Smooth muscle cell (in vitro differentiated cells): Measurements from ENCODE around the gene FEZ2. TPM values are rescaled to one million over a fixed set of nuclear protein-coding genes. Genes with fewer than 3 reads are reported as not detected.

Experiments used
- DNase-seq: peaks from one replicate; lab custom pipeline; 2025; ENCODE audit not compliant: unreplicated experiment; lab: John Stamatoyannopoulos, UW
- H2AFZ ChIP-seq: fragments of 200-600 bp; sonication (generic); 2 replicates; pipeline ENCODE4 v1.6.0; 2016; ENCODE audit warnings: antibody characterized with exemption, low read depth, mild to moderate bottlenecking
- H3F3A ChIP-seq: fragments of 200-600 bp; sonication (generic); 2 replicates; pipeline ENCODE4 v1.6.0; 2017; ENCODE audit warnings: antibody characterized with exemption, low read depth
- H3K27ac ChIP-seq: fragments of 200-600 bp; sonication (generic); 2 replicates; pipeline ENCODE4 v1.5.1; 2016; ENCODE audit warnings: low read depth, mild to moderate bottlenecking
- H3K27me3 ChIP-seq: fragments of 200-600 bp; sonication (generic); 2 replicates; pipeline ENCODE4 v1.6.1; 2016; ENCODE audit warnings: low read depth, mild to moderate bottlenecking
- H3K36me3 ChIP-seq: fragments of 200-600 bp; sonication (generic); 2 replicates; pipeline ENCODE4 v1.5.1; 2016; ENCODE audit warnings: low read depth
- H3K4me1 ChIP-seq: fragments of 200-600 bp; sonication (generic); 2 replicates; pipeline ENCODE4 v1.5.1; 2016; ENCODE audit warnings: low read depth
- H3K4me2 ChIP-seq: fragments of 200-600 bp; sonication (generic); 2 replicates; pipeline ENCODE4 v1.6.0; 2016; ENCODE audit warnings: mild to moderate bottlenecking
- H3K4me3 ChIP-seq: fragments of 200-600 bp; sonication (generic); 2 replicates; pipeline ENCODE4 v1.5.1; 2016; ENCODE audit warnings: mild to moderate bottlenecking
- H3K79me2 ChIP-seq: fragments of 200-600 bp; sonication (generic); 2 replicates; pipeline ENCODE4 v1.6.0; 2016; ENCODE audit warnings: low read depth, mild to moderate bottlenecking
- H3K9ac ChIP-seq: fragments of 200-600 bp; sonication (generic); 2 replicates; pipeline ENCODE4 v1.6.0; 2016; ENCODE audit warnings: low read depth
- H3K9me3 ChIP-seq: fragments of 200-600 bp; sonication (generic); replicated peaks from 2 replicates; pipeline ENCODE4 v1.5.1; 2016; ENCODE audit warnings: low read depth
- H4K20me1 ChIP-seq: fragments of 200-600 bp; sonication (generic); 2 replicates; pipeline ENCODE4 v1.6.0; 2016; ENCODE audit warnings: low read depth
- CTCF ChIP-seq: fragments of 200-600 bp; sonication (generic); IDR thresholded peaks from 2 replicates; pipeline ENCODE4 v1.5.1; 2017; ENCODE audit warnings: borderline replicate concordance, mild to moderate bottlenecking, antibody characterized with exemption; ENCODE audit not compliant: insufficient read depth, poor library complexity, severe bottlenecking
- WGBS: methylation state at CpG from one replicate; pipeline ENCODE4 v1.1.7; 2016; ENCODE audit warnings: low lambda C conversion rate; 5-methylcytosine and 5-hydroxymethylcytosine counted together
- polyA plus RNA-seq: library from polyadenylated mRNA; unstranded; fragments of >200 nt; fragmentation: Nextera tagmentation; extraction: Ambion mirVana; gene quantifications from 2 replicates; pipeline ENCODE4 v1.2.1, GENCODE V29; 2016
- total RNA-seq: library from RNA; depleted of rRNA; stranded (reverse); fragments of >200 nt; gene quantifications from 2 replicates; pipeline ENCODE4 v1.2.3, GENCODE V29; 2014

Gene FEZ2
- total and polyA plus RNA-seq, 2 experiments from 2014 or later, result 17.7 to 69.0 TPM

- no peak overlapping the region for H3K4me3 ChIP-seq
- no peaks in the 10 kb centered on the region for H3K27me3 ChIP-seq
- H3K4me1 ChIP-seq, result no peaks in the 10 kb centered on the region
- H3K27ac ChIP-seq, result no peak overlapping the region
- no peak for TF ChIP-seq CTCF
- WGBS, result 97% methylated on average over 11 of the region's 11 CpGs
- H3K9ac ChIP-seq, result no peak overlapping the region
- H3K36me3 ChIP-seq, result no peaks in the 10 kb centered on the region
- H3K9me3 ChIP-seq, result no peaks in the 10 kb centered on the region
- H3K79me2 ChIP-seq, result no peaks in the 10 kb centered on the region
- no peak overlapping the region for H3K4me2 ChIP-seq
- no peak for DNase-seq
- no peak overlapping the region for H2AFZ ChIP-seq
- H4K20me1 ChIP-seq, result no peaks in the 10 kb centered on the region
- H3F3A ChIP-seq, result peaks cover 4% of the 10 kb centered on the region
Observed at GRCh38 chr2:36540986-36541754, 56.8 kb downstream of the FEZ2 start.

- no peak for DNase-seq
- H3K9ac ChIP-seq, result no peak overlapping the region
Observed at GRCh38 chr2:36539631-36540030, 58.3 kb downstream of the FEZ2 start.

DNA sequence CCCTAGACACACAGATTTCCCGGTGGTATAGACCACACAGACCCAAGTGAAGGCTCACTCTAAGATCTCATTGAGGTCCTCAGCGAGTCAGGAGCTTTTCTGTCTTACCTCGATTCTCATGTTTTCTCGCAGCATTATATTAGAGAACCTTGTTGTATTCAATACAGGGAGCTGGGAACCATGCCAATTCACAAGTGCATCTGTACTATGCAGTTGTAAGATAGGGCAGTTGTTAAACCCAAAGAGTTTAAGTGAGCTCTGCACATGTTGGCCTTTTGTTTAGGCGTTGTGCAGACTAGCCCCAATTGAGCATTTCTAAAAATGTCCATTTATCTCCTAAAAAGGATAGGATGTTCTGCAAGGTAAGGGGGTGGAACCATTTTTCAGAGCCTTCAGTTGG, 59.6 kb downstream of the FEZ2 start:
- no peaks in the 10 kb centered on the region for H3K36me3 ChIP-seq

More at GRCh38 chr2:36539631-36540030, 58.3 kb downstream of the FEZ2 start:
- H3K4me3 ChIP-seq, result no peak overlapping the region
- H3K4me1 ChIP-seq, result no peaks in the 10 kb centered on the region
- no peak overlapping the region for H3K4me2 ChIP-seq
- 95% methylated on average over 7 of the region's 7 CpGs for WGBS
- no peaks in the 10 kb centered on the region for H4K20me1 ChIP-seq
- TF ChIP-seq CTCF, result no peak
- no peaks in the 10 kb centered on the region for H3K9me3 ChIP-seq
- peaks cover 1% of the 10 kb centered on the region for H3F3A ChIP-seq
- no peaks in the 10 kb centered on the region for H3K27me3 ChIP-seq
- no peaks in the 10 kb centered on the region for H3K36me3 ChIP-seq
- no peak overlapping the region for H3K27ac ChIP-seq
- H3K79me2 ChIP-seq, result no peaks in the 10 kb centered on the region
- H2AFZ ChIP-seq, result no peak overlapping the region

More for the DNA sequence above, 59.6 kb downstream of the FEZ2 start:
- Histone ChIP-seq H3K27ac (no peak overlapping the region), H3K4me3 (no peak overlapping the region), H2AFZ (no peak overlapping the region), H3K79me2 (no peaks in the 10 kb centered on the region), H3K4me2 (no peak overlapping the region), H4K20me1 (no peaks in the 10 kb centered on the region), H3F3A (no peaks in the 10 kb centered on the region), H3K9me3 (no peaks in the 10 kb centered on the region), H3K27me3 (no peaks in the 10 kb centered on the region), H3K4me1 (no peaks in the 10 kb centered on the region), H3K9ac (no peak overlapping the region)
- DNase-seq, result no peak
- 97% methylated on average over 5 of the region's 5 CpGs for WGBS
- TF ChIP-seq CTCF, result no peak
